ENCODE measurements around the gene CSNK2A1. TPM values are rescaled to one million over a fixed set of nuclear protein-coding genes. Genes with fewer than 3 reads are reported as not detected.

The CSNK2A1 gene
- total and polyA plus RNA-seq, 12 donors: 18.9 to 192 (median 94.1) TPM

DNA sequence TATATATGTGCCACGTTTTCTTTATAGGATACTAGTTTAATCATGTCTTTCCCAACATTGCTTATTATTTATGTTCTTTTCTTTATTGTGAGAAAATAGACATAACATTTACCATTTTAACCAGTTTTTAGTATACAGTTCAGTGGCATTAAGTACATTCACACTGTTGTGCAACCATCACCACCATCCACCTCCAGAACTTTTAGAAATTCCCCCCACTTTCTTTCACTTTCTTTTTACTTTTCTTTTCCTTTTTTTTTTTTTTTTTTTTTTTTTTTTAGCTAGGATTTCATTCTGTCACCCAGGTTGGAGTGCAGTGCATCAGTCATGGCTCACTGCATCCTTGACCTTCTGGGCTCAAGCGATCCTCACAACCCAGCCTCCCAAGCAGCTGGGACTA is 117.0 kb downstream of the CSNK2A1 start:
- TF ChIP-seq POLR2A (IDR thresholded peaks at IDR 0.05): no peak
- TF ChIP-seq, protein P1, sequence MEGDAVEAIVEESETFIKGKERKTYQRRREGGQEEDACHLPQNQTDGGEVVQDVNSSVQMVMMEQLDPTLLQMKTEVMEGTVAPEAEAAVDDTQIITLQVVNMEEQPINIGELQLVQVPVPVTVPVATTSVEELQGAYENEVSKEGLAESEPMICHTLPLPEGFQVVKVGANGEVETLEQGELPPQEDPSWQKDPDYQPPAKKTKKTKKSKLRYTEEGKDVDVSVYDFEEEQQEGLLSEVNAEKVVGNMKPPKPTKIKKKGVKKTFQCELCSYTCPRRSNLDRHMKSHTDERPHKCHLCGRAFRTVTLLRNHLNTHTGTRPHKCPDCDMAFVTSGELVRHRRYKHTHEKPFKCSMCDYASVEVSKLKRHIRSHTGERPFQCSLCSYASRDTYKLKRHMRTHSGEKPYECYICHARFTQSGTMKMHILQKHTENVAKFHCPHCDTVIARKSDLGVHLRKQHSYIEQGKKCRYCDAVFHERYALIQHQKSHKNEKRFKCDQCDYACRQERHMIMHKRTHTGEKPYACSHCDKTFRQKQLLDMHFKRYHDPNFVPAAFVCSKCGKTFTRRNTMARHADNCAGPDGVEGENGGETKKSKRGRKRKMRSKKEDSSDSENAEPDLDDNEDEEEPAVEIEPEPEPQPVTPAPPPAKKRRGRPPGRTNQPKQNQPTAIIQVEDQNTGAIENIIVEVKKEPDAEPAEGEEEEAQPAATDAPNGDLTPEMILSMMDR (IDR thresholded peaks at IDR 0.05): no peak
- Histone ChIP-seq H3K9me3 (replicated peaks in 1 of 3) (no peaks in the 10 kb centered on the region), H3K4me3 (no peak overlapping the region), H3K36me3 (replicated peaks in 1 of 2) (peaks cover 0 to 71% of the 10 kb centered on the region in 2 donors), H3K27me3 (no peaks in the 10 kb centered on the region), H3K4me1 (replicated peaks in 1 of 2) (peaks cover 0 to 16% of the 10 kb centered on the region in 2 donors), H3K27ac (no peak overlapping the region)
- no peak for DNase-seq
- 72 to 86% (median 77%) methylated on average over 2 of the region's 2 CpGs for WGBS, 4 donors
- intact Hi-C loops (cut with DNase I): no loop called here

Small RNA genes within 50 kb of the gene (small RNA-seq; reads per million reads assigned to genes)
- gene RF00019: 0 reads per million in 2 donors

Other genes with a start within 250 kb of the CSNK2A1 start
- 10 to 100 TPM; 14.5 to 29.3 (median 18.2) TPM for gene ZCCHC3, start 246.2 kb downstream of the CSNK2A1 start, total RNA-seq
- gene ZCCHC3, start 246.2 kb downstream of the CSNK2A1 start, polyA plus RNA-seq: 10 to 100 TPM; 11.1 to 11.5 (median 11.5) TPM
- gene SOX12, start 218.2 kb downstream of the CSNK2A1 start, total RNA-seq: 10 to 100 TPM in 6 of 9 donors, 1 to 10 TPM in 3; 4.6 to 38.8 (median 11.5) TPM
- 10 to 100 TPM in 1 of 3 donors, 1 to 10 TPM in 2; 2.0 to 12.8 (median 5.4) TPM for gene SOX12, start 218.2 kb downstream of the CSNK2A1 start, polyA plus RNA-seq
- gene NRSN2, start 196.7 kb downstream of the CSNK2A1 start, total RNA-seq: 100 to 1,000 TPM in 2 of 9 donors, 10 to 100 TPM in 7; 33.7 to 146 (median 80.6) TPM
- gene NRSN2, start 196.7 kb downstream of the CSNK2A1 start, polyA plus RNA-seq: 100 to 1,000 TPM in 2 of 3 donors, 10 to 100 TPM in 1; 70.0 to 263 (median 249) TPM
- 10 to 100 TPM in 4 of 9 donors, 1 to 10 TPM in 5; 2.4 to 39.7 (median 9.4) TPM for gene TRIB3, start 163.0 kb downstream of the CSNK2A1 start, total RNA-seq
- gene TRIB3, start 163.0 kb downstream of the CSNK2A1 start, polyA plus RNA-seq: 10 to 100 TPM in 1 of 3 donors, 1 to 10 TPM in 2; 4.3 to 10.8 (median 5.3) TPM
- 100 to 1,000 TPM in 6 of 9 donors, 10 to 100 TPM in 3; 55.2 to 163 (median 126) TPM for gene RBCK1, start 135.5 kb downstream of the CSNK2A1 start, total RNA-seq
- gene RBCK1, start 135.5 kb downstream of the CSNK2A1 start, polyA plus RNA-seq: 100 to 1,000 TPM in 2 of 3 donors, 10 to 100 TPM in 1; 82.9 to 339 (median 253) TPM
- 10 to 100 TPM; 35.6 to 53.6 (median 44.9) TPM for gene TBC1D20, start 81.3 kb downstream of the CSNK2A1 start, total RNA-seq
- 10 to 100 TPM; 23.8 to 38.5 (median 38.2) TPM for gene TBC1D20, start 81.3 kb downstream of the CSNK2A1 start, polyA plus RNA-seq
- gene TCF15, start 66.5 kb upstream of the CSNK2A1 start, total RNA-seq: 1 to 10 TPM in 4 of 9 donors, under 1 TPM in 5; 0.37 to 2.2 (median 0.90) TPM
- 1 to 10 TPM in 2 of 3 donors, under 1 TPM in 1; 0.31 to 3.0 (median 2.7) TPM for gene TCF15, start 66.5 kb upstream of the CSNK2A1 start, polyA plus RNA-seq
- 100 to 1,000 TPM in 2 of 9 donors, 10 to 100 TPM in 7; 42.3 to 203 (median 77.4) TPM for gene SRXN1, start 109.4 kb upstream of the CSNK2A1 start, total RNA-seq
- 100 to 1,000 TPM in 1 of 3 donors, 10 to 100 TPM in 2; 19.1 to 160 (median 24.9) TPM for gene SRXN1, start 109.4 kb upstream of the CSNK2A1 start, polyA plus RNA-seq
- gene SCRT2, start 132.0 kb upstream of the CSNK2A1 start, total RNA-seq: not detected
- gene SCRT2, start 132.0 kb upstream of the CSNK2A1 start, polyA plus RNA-seq: not detected
- gene SLC52A3, start 224.7 kb upstream of the CSNK2A1 start, total RNA-seq: 1 to 10 TPM in 1 of 9 donors, under 1 TPM in 7, not detected in 1; 0.15 to 1.2 (median 0.26) TPM
- gene SLC52A3, start 224.7 kb upstream of the CSNK2A1 start, polyA plus RNA-seq: under 1 TPM; 0.05 to 0.88 (median 0.16) TPM

Measured in adrenal gland (tissue), 12 donors.